HG02970 (cell line): Measurements from ENCODE around the gene VKORC1L1.
"Not testable (repeated sequence)": the region's sequence is repeated elsewhere in the genome, so short reads cannot be mapped to it uniquely, and the experiment has no call there.

ENCODE experiments used
- ATAC-seq: cut with Tn5 transposase; IDR thresholded peaks from one replicate; pipeline ENCODE4 v1.9.1; 2021; ENCODE audit warnings: mild to moderate bottlenecking, moderate library complexity, moderate number of reproducible peaks; ENCODE audit not compliant: unreplicated experiment, low FRiP score

The VKORC1L1 gene

DNA sequence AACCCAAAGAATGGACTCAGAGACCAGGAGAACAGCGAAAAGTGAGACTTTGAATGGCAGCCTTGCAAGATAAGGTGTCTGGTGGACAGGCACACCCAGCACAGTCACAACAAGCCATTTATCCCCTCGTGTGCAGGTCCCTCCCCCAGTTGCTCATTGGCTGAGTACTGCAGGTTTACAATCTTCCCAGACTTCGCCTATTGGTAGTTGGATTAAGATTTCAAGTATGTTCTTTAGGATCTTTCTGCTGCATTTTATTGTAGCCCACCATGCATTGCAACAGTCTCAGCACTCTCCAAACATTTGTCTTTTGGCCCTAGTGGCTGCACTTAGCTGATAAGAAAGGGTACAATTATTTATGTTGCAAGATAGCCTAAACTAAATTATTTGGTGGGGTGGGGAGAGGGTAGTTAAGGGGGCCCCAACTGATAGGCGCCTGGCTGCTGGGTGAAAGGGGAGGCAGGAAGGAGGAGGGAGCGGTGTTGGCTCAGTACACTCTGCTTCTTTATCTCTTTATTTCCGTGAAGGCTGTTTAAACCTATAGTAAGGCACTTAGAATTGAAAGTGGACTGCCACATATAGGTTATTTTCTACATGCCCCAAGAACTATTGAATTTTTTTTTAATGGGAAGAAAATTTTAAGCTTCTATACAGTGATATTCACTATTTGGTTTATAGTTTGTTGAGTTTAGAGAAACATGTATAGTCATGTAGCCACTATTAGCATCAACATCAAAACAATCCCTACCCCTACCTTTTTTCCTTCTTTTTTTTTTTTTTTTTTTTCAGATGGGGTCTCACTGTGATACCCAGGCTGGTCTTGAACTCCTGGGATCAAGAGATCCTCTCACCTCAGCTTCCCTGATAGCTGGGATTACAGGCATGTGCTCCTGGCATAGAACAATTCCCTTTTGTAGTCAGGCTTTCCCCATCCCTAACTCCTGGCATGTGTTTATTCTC is 54.9 kb downstream of the VKORC1L1 start:
- ATAC-seq, result no peak

DNA sequence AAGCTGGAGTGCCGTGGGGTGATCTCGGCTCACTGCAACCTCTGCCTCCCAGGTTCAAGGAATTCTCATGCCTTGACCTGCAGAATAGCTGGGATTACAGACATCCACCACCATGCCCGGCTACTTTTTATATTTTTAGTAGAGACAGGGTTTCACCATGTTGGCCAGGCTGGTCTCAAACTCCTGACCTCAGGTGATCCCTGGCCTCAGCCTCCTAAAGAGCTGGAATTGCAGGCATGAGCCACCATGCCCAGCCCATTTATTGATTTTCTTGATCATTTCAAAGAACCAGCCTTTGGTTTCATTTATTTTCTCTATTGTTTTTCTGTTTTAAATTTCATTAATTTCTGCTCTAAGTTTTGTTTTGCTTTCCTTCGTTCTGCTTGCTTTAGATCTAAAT is 58.8 kb downstream of the VKORC1L1 start:
- no peak for ATAC-seq

- no peak for ATAC-seq
These were observed 64.4 kb downstream of the VKORC1L1 start for GRCh38 chr7:65937296-65937695.

DNA sequence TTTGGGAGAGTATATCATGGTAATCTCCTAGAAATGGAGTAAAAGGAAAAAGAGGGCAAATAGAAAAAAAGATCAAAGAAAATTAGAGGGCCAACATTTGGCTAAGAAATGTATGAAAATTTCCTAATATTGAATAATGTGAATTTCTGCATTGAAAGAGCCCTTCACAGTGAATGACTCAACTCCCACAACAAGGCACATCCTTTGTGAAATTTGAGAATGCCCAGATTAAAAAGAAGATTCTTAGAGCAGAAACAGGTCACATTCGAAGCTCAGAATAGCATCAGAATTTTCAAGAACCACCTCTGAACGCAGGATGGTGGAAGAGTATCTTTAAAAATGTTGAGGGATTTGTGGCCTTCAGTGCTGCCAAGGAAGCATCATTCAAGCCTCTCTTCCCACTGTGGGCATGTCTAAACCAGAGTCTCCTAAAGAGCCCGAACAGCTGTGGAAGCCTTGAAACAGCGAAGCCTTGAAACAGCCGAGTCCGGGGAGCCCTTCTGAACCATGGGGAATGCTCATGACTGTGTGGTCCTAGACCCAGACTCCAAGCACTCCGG is 65.5 kb downstream of the VKORC1L1 start:
- ATAC-seq, result no peak

DNA sequence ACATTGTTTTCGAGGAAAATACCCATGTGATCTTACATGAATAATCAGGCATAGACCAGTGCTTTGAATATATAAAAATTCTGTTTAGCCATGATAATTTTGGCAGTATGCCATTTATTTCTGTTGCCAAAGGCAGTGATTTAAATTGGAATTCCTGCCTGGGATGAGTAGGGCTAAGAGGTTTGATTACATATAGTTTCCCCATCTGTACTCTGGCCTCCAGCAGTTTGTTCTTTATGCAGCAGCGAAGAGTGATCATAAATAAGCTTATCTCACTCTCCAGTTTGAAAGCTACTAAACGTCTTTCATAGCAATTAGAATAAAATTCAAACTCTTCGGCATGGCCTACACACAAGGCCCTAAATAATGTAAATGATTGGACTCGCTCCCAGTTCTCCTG is 72.9 kb downstream of the VKORC1L1 start:
- ATAC-seq, result not testable (repeated sequence)

- ATAC-seq, result no peak
These were observed 74.0 kb downstream of the VKORC1L1 start for GRCh38 chr7:65946904-65947303.

GRCh38 chr7:65951837-65952578 is 79.1 kb downstream of the VKORC1L1 start:
- ATAC-seq, result no peak

DNA sequence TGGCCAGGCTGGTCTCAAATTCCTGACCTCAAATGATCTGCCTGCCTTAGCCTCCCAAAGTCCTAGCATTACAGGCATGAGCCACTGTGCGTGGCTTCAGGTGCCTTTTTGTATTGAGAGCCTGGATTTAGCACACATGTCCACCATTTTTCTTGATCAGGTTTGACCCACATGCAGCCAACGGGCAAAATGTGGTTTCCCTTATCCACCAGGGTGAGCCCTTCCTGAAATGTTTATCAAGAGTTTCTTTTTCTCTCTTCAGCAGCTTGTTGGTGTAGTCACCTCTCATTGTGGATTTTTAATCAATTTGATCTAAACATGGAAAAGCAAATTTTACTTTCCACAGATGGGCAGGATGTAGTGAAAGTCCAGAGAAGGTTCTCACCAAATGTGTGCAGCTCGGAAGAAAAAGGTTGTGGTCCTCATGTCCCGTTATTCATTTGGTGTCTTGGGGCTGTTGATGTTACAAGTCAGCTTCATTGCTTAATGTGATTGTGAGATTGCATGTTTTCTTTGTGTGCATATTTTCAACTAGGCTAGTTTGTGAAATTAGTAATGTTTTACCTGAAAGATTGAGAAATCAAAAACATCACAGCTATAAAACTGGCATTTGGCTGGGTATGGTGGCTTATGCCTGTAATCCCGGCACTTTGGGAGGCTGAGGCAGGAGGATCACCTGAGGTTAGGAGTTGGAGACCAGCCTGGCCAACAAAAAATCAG is 80.3 kb downstream of the VKORC1L1 start:
- no peak for ATAC-seq

DNA sequence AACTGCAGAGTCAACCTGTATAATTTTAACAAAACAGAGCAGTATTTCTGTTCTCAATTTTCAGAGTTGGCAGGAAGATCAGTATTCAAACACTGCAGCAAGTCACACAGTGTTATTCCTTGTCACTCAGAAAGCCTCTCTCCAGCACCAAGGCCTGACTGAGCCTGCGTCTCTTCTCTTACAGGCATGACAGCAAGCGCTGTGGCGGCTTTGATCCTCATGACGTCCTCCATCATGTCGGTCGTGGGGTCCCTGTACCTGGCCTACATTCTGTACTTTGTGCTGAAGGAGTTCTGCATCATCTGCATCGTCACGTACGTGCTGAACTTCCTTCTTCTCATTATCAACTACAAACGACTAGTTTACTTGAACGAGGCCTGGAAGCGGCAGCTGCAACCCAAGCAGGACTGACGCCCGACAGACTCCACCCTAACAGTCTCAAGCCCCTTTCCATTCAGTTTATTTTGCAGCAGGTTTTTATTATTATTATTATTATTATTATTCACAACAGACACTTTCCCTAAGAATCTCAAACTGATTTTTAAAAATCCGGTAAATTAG is 81.1 kb downstream of the VKORC1L1 start:
- no peak for ATAC-seq

GRCh38 chr7:65955718-65956117 is 82.8 kb downstream of the VKORC1L1 start:
- no peak for ATAC-seq

DNA sequence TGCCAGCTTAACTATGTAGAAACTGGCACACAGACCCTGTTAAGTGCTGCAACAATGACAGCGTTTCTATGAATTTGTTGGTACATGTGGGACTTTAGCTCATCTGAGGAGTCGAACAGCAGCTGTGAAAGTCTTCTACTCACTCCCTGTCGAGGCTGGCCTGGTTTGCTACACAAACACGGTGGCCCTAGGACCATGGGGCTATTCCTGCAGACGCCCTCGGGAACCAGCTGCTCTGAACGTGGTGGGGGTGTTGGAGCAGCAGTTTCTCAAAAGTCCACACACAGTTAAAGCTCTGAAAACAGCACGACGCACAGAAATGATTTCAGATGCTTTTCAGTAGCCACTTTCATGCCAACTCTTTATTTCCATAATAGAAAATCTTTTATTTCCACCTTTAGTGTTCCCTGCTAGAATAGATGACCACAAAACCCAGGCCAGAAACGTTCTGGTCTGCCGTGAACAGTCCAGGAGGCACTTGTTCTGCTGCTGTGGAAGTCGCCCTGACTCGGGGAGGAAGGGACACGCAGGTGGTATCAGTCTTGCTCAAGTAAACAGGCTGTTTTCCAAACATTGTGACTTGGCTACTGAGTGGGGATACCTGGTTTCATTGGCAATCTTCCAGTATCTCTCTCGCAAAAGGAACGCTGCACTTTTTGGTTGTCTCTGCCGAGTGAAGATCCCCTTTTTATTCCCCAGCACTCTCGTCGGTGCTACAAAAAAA is 87.6 kb downstream of the VKORC1L1 start:
- no peak for ATAC-seq

DNA sequence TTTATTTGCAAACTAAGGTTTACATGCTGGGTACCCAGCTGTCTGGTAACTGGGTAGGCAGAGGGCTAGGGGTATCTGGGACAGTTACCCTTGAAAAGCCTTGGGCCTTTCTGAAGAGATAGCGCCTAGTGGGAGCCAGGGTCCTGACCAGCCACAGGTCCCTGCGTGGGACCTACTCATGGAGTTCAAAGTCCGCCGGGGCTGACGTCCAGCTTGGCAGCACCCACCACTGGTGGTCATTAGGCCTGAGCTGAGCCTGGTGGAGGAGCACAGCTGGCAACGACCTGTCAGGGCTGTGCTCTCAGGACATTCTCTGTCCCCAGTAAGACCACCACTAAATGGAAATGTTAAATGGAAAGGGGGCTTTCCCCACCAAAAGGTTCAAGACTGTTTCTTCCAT is 89.2 kb downstream of the VKORC1L1 start:
- no peak for ATAC-seq

GRCh38 chr7:65964671-65965070 is 91.8 kb downstream of the VKORC1L1 start:
- not testable (repeated sequence) for ATAC-seq

DNA sequence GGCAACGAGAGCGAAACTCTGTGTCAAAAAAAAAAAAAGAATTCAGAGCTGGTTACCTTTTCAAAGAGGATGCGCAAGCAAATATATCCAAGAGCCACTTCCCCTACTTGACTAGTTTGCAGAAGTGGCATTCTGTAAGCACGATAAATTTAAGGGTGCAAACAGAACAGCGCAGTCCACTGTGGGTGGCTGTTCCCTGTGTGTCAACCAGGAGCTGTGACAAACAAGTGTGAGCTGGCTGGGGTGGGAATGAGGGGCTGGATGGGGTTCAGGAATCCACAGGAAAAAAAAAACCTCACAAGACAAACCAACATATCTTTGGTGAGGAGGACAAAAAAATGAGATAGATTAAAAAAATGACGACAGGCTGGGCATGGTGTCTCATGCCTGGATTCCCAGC is 93.3 kb downstream of the VKORC1L1 start:
- ATAC-seq, result no peak

DNA sequence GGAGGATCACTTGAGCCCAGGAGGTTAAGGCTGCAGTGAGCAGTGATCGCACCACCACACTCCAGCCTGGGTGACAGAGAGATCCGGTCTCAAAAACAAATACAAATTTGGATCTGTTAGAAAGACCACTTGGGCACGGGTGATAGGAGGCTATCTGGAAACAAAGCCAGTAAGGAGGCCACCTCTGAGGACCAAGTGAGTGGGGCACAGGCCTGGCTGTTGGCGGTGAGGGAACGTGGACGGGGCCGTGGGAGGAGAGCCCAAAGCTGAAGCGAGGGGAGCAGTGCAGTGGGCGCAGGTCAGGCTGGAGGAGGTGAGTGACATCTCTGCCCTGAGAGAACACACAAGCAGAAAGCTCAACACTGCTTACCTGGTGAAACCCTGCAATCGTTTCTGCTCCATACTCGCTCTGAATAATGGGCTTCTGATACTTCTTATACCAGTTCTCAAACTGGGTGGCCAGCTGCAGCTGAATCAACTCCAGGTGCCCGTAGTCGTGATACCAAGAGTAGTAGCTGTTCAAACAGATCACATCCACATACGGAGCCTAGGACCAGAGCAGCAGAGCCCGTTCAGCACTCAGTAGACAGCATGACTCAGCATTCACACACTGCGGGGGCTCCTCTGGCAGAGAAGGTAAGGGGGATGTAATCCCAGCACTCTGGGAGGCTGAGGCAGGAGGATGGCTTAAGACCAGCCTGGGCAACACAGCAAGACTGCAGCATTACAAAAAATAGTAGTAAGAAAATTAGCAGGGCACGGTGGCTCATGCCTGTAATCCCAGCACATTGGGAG is 94.7 kb downstream of the VKORC1L1 start:
- no peak for ATAC-seq

GRCh38 chr7:65968256-65969185 is 95.6 kb downstream of the VKORC1L1 start:
- no peak for ATAC-seq

GRCh38 chr7:65971021-65971420 is 98.1 kb downstream of the VKORC1L1 start:
- no peak for ATAC-seq

- no peak for ATAC-seq
These were observed 100.1 kb downstream of the VKORC1L1 start for GRCh38 chr7:65972976-65973375.
